Lower leg skin (tissue), 4 donors: ENCODE results near the gene POU5F2. TPM values are rescaled to one million over a fixed set of nuclear protein-coding genes. Genes with fewer than 3 reads are reported as not detected.

Experiments used
- DNase-seq, 2 donors: peaks; one replicate each; pipeline ENCODE4 v3.0.0-alpha.2; 2019; ENCODE audit warnings: low spot score in 2 of 2
- H3K4me3 ChIP-seq: fragments of 200-600 bp; sonication (generic); 2 replicates; pipeline ENCODE4 v1.5.1; 2017; ENCODE audit warnings: mild to moderate bottlenecking, low read depth; ENCODE audit not compliant: poor library complexity, severe bottlenecking
- CTCF ChIP-seq, 3 donors: fragments of 450-650 bp; IDR thresholded peaks; one replicate each; pipeline ENCODE4 v1.5.1; 2016; ENCODE audit warnings: antibody characterized with exemption in 3 of 3, mild to moderate bottlenecking in 3 of 3, moderate library complexity in 2 of 3
- POLR2A ChIP-seq, 2 donors: fragments of 450-650 bp; IDR thresholded peaks; one replicate each; pipeline ENCODE4 v1.6.1; 2016 to 2017; ENCODE audit warnings: antibody characterized with exemption in 2 of 2, mild to moderate bottlenecking in 1 of 2, moderate library complexity in 1 of 2
- WGBS, 2 donors: methylation state at CpG; one replicate each; pipeline ENCODE4 v1.1.5; 2018; 5-methylcytosine and 5-hydroxymethylcytosine counted together
- intact Hi-C: fragments of 100-400 bp; cut with DNase I; formaldehyde crosslinking; loops from one replicate; pipeline ENCODE4 v1.15.0; 2023; ENCODE audit warnings: low total_unique reads
- total RNA-seq, 4 donors: library from RNA; depleted of rRNA; stranded (reverse); fragments of >200 nt; gene quantifications; one replicate each; pipeline ENCODE4 v1.1.0, GENCODE V29; 2016

POU5F2 gene
- total RNA-seq, 4 donors from 2014 or later, result 0.59 to 2.7 (median 0.85) TPM

DNA sequence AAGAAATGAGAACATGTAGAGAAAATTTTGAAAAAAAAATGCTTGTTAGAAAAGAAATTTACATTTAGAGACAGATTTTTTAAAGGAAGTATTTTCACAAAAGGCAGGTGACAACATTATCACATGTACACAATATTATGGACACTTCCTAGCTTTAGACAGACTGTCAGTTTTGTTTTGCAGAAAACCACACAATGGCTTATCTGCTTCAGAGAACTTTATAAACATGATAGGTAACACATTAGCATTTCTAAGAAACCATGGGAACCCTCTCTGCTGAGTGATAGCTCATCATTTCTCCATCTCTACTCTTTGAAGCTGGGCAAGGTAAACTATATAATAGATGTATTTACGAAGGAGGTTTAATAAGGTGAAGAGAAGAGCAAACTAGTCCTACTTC, 25.6 kb downstream of the POU5F2 start:
- TF ChIP-seq POLR2A (IDR thresholded peaks at IDR 0.05), result no peak
- no peak for TF ChIP-seq CTCF (IDR thresholded peaks at IDR 0.05)
- intact Hi-C loops, result no loop called here

DNA sequence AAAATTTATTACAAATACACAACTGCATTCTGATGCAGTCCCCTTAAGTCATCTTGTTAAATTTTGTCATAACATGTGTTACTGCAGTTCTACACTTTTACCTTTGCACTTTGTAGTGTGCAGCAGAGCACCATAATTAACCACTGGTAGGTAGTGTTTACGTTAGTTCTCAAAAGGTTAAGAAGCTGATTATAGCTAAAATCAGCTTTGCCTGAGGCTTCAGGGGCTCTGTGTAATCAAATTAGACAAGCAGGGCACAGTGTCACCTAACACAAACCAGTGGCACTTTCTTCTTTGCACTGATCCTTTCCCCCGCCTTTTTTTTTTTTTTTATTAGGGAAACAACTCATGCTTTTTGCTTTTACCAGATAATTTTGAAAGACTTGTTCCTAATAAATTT, 26.1 kb downstream of the POU5F2 start:
- no peak overlapping the region for H3K4me3 ChIP-seq
- DNase-seq, result no peak
- TF ChIP-seq POLR2A (IDR thresholded peaks at IDR 0.05) (no peak), CTCF (IDR thresholded peaks at IDR 0.05) (no peak)
- 94 to 96% methylated on average over 2 of the region's 2 CpGs for WGBS, 2 donors
- intact Hi-C loops, result no loop called here

More for the DNA sequence above, 25.6 kb downstream of the POU5F2 start:
- DNase-seq, result no peak
- H3K4me3 ChIP-seq, result no peak overlapping the region
- WGBS, 2 donors, result 95 to 97% methylated on average over 1 of the region's 1 CpG

DNA sequence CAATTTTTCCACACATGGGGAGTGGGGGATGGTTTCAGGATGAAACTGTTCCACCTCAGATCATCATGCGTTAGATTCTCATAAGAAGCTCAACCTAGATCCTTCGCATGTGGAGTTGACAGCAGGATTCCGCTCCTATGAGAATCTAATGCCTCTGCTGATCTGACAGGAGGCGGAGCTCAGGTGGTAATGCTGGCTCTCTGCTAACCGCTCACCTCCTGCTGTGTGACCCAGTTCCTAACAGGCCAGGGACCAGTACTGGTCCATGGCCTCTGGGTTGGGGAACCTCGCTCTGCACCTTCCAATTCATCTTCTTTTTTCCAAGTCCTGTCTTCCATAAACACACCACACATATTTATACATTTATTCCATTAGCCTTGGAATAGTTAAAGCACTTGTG, 33.0 kb downstream of the POU5F2 start:
- 96% methylated on average over 6 of the region's 6 CpGs for WGBS, 2 donors
- intact Hi-C loops, result no loop called here

DNA sequence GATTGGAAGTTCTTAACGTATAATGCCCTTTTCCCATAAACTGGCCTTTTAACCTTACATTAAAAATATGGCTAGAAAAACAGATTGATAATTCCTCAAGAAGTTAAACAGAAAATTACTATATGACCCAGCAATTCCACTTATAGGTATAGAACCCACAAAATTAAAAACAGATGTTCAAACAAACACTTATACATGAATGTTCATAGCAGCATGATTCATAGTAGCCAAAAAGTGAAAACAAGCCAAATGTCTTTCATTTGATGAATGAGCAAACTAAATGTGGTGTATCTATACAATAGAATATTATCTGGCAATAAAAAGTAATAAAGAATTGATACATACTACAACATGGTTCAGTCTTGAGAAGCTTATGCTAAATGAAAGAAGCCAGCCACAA, 35.5 kb downstream of the POU5F2 start:
- TF ChIP-seq POLR2A (IDR thresholded peaks at IDR 0.05), result no peak
- TF ChIP-seq CTCF (IDR thresholded peaks at IDR 0.05), result no peak
- DNase-seq, result no peak
- no peak overlapping the region for H3K4me3 ChIP-seq
- intact Hi-C loops, result no loop called here
- WGBS, 2 donors, result 100% methylated on average over 1 of the region's 1 CpG

More for the DNA sequence above, 33.0 kb downstream of the POU5F2 start:
- no peak overlapping the region for H3K4me3 ChIP-seq
- DNase-seq, result no peak
- TF ChIP-seq CTCF (IDR thresholded peaks at IDR 0.05), result no peak
- TF ChIP-seq POLR2A (IDR thresholded peaks at IDR 0.05), result no peak

DNA sequence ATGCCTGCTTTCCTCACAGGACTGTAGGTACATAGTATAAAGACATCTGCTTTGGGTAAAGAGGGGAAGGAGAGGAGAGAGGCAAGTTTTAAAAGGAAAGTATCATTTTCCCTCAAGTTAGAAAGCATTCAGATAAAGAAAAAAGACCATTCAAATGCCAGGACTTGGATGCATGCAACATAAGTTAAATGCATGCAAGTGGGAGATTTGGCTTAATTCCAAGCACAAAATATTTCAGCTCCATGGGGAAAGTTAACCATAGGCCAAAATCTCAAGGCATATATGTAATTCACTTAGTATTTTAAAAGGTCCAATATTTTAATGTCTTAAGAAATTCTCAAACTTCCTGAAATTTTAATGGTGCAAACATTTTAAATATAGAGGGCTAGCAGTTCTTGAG, 36.4 kb downstream of the POU5F2 start:
- no peak for TF ChIP-seq CTCF (IDR thresholded peaks at IDR 0.05)
- TF ChIP-seq POLR2A (IDR thresholded peaks at IDR 0.05), result no peak
- H3K4me3 ChIP-seq, result no peak overlapping the region
- intact Hi-C loops, result no loop called here
- DNase-seq, result no peak

DNA sequence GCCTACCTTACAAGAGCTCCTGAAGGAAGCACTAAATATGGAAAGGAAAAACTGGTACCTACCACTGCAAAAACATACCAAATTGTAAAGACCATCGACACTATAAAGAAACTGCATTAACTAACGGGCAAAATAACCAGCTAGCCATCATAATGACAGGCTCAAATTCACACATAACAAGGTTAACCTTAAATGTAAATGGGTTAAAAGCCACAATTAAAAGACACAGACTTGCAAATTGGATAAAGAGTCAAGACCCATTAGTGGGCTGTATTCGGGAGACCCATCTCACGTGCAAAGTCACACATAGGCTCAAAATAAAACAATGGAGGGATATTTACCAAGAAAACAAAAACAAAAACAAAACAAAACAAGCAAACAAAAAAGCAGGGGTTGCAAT, 49.4 kb downstream of the POU5F2 start:
- no peak for TF ChIP-seq CTCF (IDR thresholded peaks at IDR 0.05)
- no peak for TF ChIP-seq POLR2A (IDR thresholded peaks at IDR 0.05)
- H3K4me3 ChIP-seq, result no peak overlapping the region
- no peak for DNase-seq
- WGBS, 2 donors, result 95 to 96% methylated on average over 4 of the region's 4 CpGs
- intact Hi-C loops, result no loop called here
